DND-41 (cell line): ENCODE data around the gene VWA3B.

Experiments used
- ATAC-seq: fragments of 200-7000 bp; cut with Tn5 transposase; 3 replicates; pipeline ENCODE4 v1.9.1; 2021; ENCODE audit warnings: low read depth; ENCODE audit not compliant: insufficient read depth
- DNase-seq: peaks from one replicate; pipeline ENCODE4 v3.0.0-alpha.2; 2020
- H2AFZ ChIP-seq: 2 replicates; pipeline ENCODE4 v1.6.0; 2012; ENCODE audit warnings: low read depth, low read length
- H3K27ac ChIP-seq: 2 replicates; pipeline ENCODE4 v1.5.1; 2012; ENCODE audit warnings: low read length, inconsistent platforms
- H3K27me3 ChIP-seq: fragments of 200-600 bp; sonication (generic); 2 replicates; pipeline ENCODE4 v1.6.0; 2012; ENCODE audit warnings: low read length, mild to moderate bottlenecking, inconsistent platforms; ENCODE audit not compliant: insufficient read depth, poor library complexity
- H3K36me3 ChIP-seq: 2 replicates; pipeline ENCODE4 v1.5.1; 2012; ENCODE audit warnings: low read length, inconsistent platforms; ENCODE audit not compliant: insufficient read depth
- H3K4me1 ChIP-seq: 2 replicates; pipeline ENCODE4 v1.5.1; 2012; ENCODE audit warnings: mild to moderate bottlenecking, low read length; ENCODE audit not compliant: insufficient read depth
- H3K4me2 ChIP-seq: 2 replicates; pipeline ENCODE4 v1.6.0; 2012; ENCODE audit warnings: mild to moderate bottlenecking, moderate library complexity, low read length, inconsistent platforms; ENCODE audit not compliant: insufficient read depth
- H3K4me3 ChIP-seq, 2 experiments: fragments of 200-600 bp in 1 of 2; shearing (Covaris generic) in 1 of 2; 2 replicates each; pipeline ENCODE4 v1.5.1; 2012 to 2016; ENCODE audit warnings: inconsistent platforms in 2 of 2, low read length in 2 of 2, mild to moderate bottlenecking in 2 of 2, low read depth in 1 of 2, moderate library complexity in 1 of 2
- H3K79me2 ChIP-seq: 2 replicates; pipeline ENCODE4 v1.6.0; 2012; ENCODE audit warnings: low read length, inconsistent platforms; ENCODE audit not compliant: insufficient read depth
- H3K9ac ChIP-seq: 2 replicates; pipeline ENCODE4 v1.6.0; 2012; ENCODE audit warnings: low read depth, mild to moderate bottlenecking, inconsistent platforms, low read length, moderate library complexity
- H3K9me3 ChIP-seq: 2 replicates; pipeline ENCODE4 v1.5.1; 2012; ENCODE audit warnings: low read length, moderate library complexity, mild to moderate bottlenecking, inconsistent platforms; ENCODE audit not compliant: insufficient read depth, severe bottlenecking
- H4K20me1 ChIP-seq: 2 replicates; pipeline ENCODE4 v1.6.0; 2012; ENCODE audit warnings: low read length; ENCODE audit not compliant: insufficient read depth
- CTCF ChIP-seq: IDR thresholded peaks from 2 replicates; pipeline ENCODE4 v1.5.1; 2012; ENCODE audit warnings: borderline replicate concordance, low read length, moderate library complexity, mild to moderate bottlenecking; ENCODE audit not compliant: poor library complexity, severe bottlenecking; ENCODE audit errors: extremely low read depth
- EZH2 ChIP-seq: IDR thresholded peaks from 3 replicates; pipeline ENCODE4 v1.6.1; 2012; ENCODE audit warnings: borderline replicate concordance, low read depth, mild to moderate bottlenecking, moderate library complexity, low read length, inconsistent platforms; ENCODE audit not compliant: severe bottlenecking

The VWA3B gene

GRCh38 chr2:98108110-98108509 lies 21.1 kb downstream of the VWA3B start:
- H3K4me2 ChIP-seq = no peak overlapping the region
- no peak overlapping the region for H3K27ac ChIP-seq
- no peaks in the 10 kb centered on the region for H3K79me2 ChIP-seq
- H3K9ac ChIP-seq = no peak overlapping the region
- no peaks in the 10 kb centered on the region for H4K20me1 ChIP-seq
- no peak for ATAC-seq
- H2AFZ ChIP-seq = no peak overlapping the region
- peaks cover 6% of the 10 kb centered on the region for H3K9me3 ChIP-seq
- no peaks in the 10 kb centered on the region for H3K27me3 ChIP-seq
- no peak overlapping the region for H3K4me3 ChIP-seq
- H3K4me1 ChIP-seq = no peaks in the 10 kb centered on the region
- H3K36me3 ChIP-seq = no peaks in the 10 kb centered on the region
- TF ChIP-seq EZH2 (no peak), CTCF (no peak)
- no peak for DNase-seq

- Histone ChIP-seq H3K4me2 (no peak overlapping the region), H3K9ac (no peak overlapping the region), H3K36me3 (no peaks in the 10 kb centered on the region), H3K9me3 (peaks cover 4% of the 10 kb centered on the region), H2AFZ (no peak overlapping the region), H3K27me3 (no peaks in the 10 kb centered on the region), H3K27ac (no peak overlapping the region), H4K20me1 (no peaks in the 10 kb centered on the region), H3K4me3 (no peak overlapping the region), H3K4me1 (no peaks in the 10 kb centered on the region), H3K79me2 (no peaks in the 10 kb centered on the region)
- TF ChIP-seq EZH2 = no peak
- no peak for TF ChIP-seq CTCF
- DNase-seq (no peak), ATAC-seq (no peak)
These were observed 23.8 kb downstream of the VWA3B start for GRCh38 chr2:98110741-98111140.

GRCh38 chr2:98114643-98115330 lies 27.8 kb downstream of the VWA3B start:
- no peak overlapping the region for H3K27ac ChIP-seq
- no peak for ATAC-seq
- H3K4me3 ChIP-seq = no peak overlapping the region
- no peaks in the 10 kb centered on the region for H3K27me3 ChIP-seq
- H3K9me3 ChIP-seq = peaks cover 4% of the 10 kb centered on the region
- H3K4me2 ChIP-seq = no peak overlapping the region
- TF ChIP-seq CTCF = no peak
- no peaks in the 10 kb centered on the region for H3K4me1 ChIP-seq
- H3K9ac ChIP-seq = no peak overlapping the region
- no peaks in the 10 kb centered on the region for H3K36me3 ChIP-seq
- H3K79me2 ChIP-seq = no peaks in the 10 kb centered on the region
- no peak for DNase-seq
- H4K20me1 ChIP-seq = no peaks in the 10 kb centered on the region
- H2AFZ ChIP-seq = no peak overlapping the region
